ENCODE results near the gene TNFAIP8L1. TPM values are rescaled to one million over a fixed set of nuclear protein-coding genes. Genes with fewer than 3 reads are reported as not detected.
"Not testable (repeated sequence)": the region's sequence is repeated elsewhere in the genome, so short reads cannot be mapped to it uniquely, and the experiment has no call there.

TNFAIP8L1 gene
- polyA plus RNA-seq, 1 donor (not counting 4 experiments of a cell fraction or from before 2014, with no cell fraction given) = 4.7 TPM

DNA sequence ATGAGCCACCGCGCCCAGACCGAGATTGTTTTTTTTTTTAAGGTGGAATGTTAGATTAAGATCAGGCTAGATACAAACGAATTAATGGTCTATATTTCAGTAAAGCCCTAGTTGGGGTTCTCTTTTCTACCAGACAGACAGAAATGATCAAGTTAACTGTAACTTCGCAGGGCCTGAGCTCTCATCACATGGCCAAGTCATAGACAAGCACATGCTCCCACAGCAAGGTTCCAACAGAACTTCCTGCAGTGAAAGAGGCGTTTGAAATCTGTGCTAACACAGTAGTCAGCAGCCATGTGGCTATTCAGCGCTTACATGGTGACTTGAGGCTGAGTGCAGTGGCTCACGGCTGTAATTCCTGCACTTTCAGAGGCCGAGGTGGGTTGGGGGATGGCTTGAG, 45.1 kb upstream of the TNFAIP8L1 start:
- Histone ChIP-seq H3K9me1 (ENCODE audit: control insufficient read depth, extremely low read depth, insufficient read depth, low read length) (no peaks in the 10 kb centered on the region), H4K20me1 (ENCODE audit: control insufficient read depth, extremely low read depth, insufficient read depth, low read length) (no peaks in the 10 kb centered on the region), H3K27ac (ENCODE audit: control insufficient read depth, insufficient read depth, low read length) (peak overlapping the region; percentile 26), H3K27me3 (ENCODE audit: control insufficient read depth, extremely low read depth, insufficient read depth, low read length) (no peaks in the 10 kb centered on the region), H3K9me3 (ENCODE audit: control insufficient read depth, low read depth, low read length) (no peaks in the 10 kb centered on the region), H3K9ac (ENCODE audit: control insufficient read depth, extremely low read depth, insufficient read depth, low read length) (no peak overlapping the region), H3K36me3 (ENCODE audit: control insufficient read depth in 2 of 2, extremely low read depth in 1 of 2, insufficient read depth in 2 of 2, low read length in 2 of 2) (no peaks in the 10 kb centered on the region), H3K4me3 (ENCODE audit: control insufficient read depth in 2 of 3, extremely low read depth in 1 of 3, insufficient read depth in 2 of 3, low read depth in 1 of 3, low read length in 3 of 3) (no peak overlapping the region), H2AFZ (ENCODE audit: control insufficient read depth, low read length) (peak overlapping the region; percentile 62), H3K4me2 (ENCODE audit: control insufficient read depth, extremely low read depth, insufficient read depth, low read depth, low read length) (peak overlapping the region; percentile 16), H3K79me2 (ENCODE audit: control insufficient read depth, insufficient read depth, low read length) (no peaks in the 10 kb centered on the region), H3K4me1 (ENCODE audit: control insufficient read depth, extremely low read depth, insufficient read depth, low read length) (peaks cover 7% of the 10 kb centered on the region)
- FAIRE-seq (no peak), DNase-seq (ENCODE audit: low read depth, low spot score) (no peak)
- dilution Hi-C loops (cut with MboI; ENCODE audit: extremely low pct_ligation_motif_present, low sequenced_read_pairs) = no loop called here
- TF ChIP-seq, protein P1, sequence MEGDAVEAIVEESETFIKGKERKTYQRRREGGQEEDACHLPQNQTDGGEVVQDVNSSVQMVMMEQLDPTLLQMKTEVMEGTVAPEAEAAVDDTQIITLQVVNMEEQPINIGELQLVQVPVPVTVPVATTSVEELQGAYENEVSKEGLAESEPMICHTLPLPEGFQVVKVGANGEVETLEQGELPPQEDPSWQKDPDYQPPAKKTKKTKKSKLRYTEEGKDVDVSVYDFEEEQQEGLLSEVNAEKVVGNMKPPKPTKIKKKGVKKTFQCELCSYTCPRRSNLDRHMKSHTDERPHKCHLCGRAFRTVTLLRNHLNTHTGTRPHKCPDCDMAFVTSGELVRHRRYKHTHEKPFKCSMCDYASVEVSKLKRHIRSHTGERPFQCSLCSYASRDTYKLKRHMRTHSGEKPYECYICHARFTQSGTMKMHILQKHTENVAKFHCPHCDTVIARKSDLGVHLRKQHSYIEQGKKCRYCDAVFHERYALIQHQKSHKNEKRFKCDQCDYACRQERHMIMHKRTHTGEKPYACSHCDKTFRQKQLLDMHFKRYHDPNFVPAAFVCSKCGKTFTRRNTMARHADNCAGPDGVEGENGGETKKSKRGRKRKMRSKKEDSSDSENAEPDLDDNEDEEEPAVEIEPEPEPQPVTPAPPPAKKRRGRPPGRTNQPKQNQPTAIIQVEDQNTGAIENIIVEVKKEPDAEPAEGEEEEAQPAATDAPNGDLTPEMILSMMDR (optimal IDR thresholded peaks at IDR 0.05 in 1 of 3, IDR thresholded peaks at IDR 0.05 in 1 of 3, conservative IDR thresholded peaks at IDR 0.05 in 1 of 3; ENCODE audit: extremely low read depth in 1 of 3, insufficient read depth in 2 of 3, low read length in 3 of 3) = no peak
- no peak for TF ChIP-seq EZH2 (IDR thresholded peaks at IDR 0.05; ENCODE audit: low read length)

DNA sequence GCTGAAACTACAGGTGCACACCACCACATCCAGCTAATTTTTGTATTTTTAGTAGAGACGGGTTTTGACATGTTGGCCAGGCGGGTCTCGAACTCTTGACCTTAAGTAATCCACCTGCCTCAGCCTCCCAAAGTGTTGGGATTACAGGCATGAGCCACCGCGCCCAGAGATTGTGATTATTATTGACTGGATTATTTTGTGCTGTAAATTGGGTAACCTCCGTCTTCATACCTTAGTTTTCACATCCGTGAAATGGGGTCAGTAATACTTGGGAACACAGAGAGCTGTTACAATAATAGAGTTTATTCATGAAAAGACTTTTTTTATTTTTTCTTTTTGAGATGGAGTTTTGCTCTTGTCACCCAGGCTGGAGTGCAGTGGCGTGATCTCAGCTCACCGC, 44.2 kb upstream of the TNFAIP8L1 start:
- DNase-seq (ENCODE audit: low read depth, low spot score); H3K9me3 ChIP-seq (ENCODE audit: control insufficient read depth, low read depth, low read length); H3K79me2 ChIP-seq (ENCODE audit: control insufficient read depth, insufficient read depth, low read length); H3K4me2 ChIP-seq (ENCODE audit: control insufficient read depth, extremely low read depth, insufficient read depth, low read depth, low read length); FAIRE-seq; H3K27ac ChIP-seq (ENCODE audit: control insufficient read depth, insufficient read depth, low read length); H4K20me1 ChIP-seq (ENCODE audit: control insufficient read depth, extremely low read depth, insufficient read depth, low read length); dilution Hi-C loops (cut with MboI; ENCODE audit: extremely low pct_ligation_motif_present, low sequenced_read_pairs); H3K9me1 ChIP-seq (ENCODE audit: control insufficient read depth, extremely low read depth, insufficient read depth, low read length); H3K27me3 ChIP-seq (ENCODE audit: control insufficient read depth, extremely low read depth, insufficient read depth, low read length); H3K9ac ChIP-seq (ENCODE audit: control insufficient read depth, extremely low read depth, insufficient read depth, low read length); H3K36me3 ChIP-seq (ENCODE audit: control insufficient read depth in 2 of 2, extremely low read depth in 1 of 2, insufficient read depth in 2 of 2, low read length in 2 of 2); H3K4me3 ChIP-seq (ENCODE audit: control insufficient read depth in 2 of 3, extremely low read depth in 1 of 3, insufficient read depth in 2 of 3, low read depth in 1 of 3, low read length in 3 of 3); H2AFZ ChIP-seq (ENCODE audit: control insufficient read depth, low read length); H3K4me1 ChIP-seq (ENCODE audit: control insufficient read depth, extremely low read depth, insufficient read depth, low read length): not testable (repeated sequence)

All from keratinocyte (primary cell).